Smooth muscle cell (in vitro differentiated cells): ENCODE measurements around the gene UST. TPM values are rescaled to one million over a fixed set of nuclear protein-coding genes. Genes with fewer than 3 reads are reported as not detected.

Experiments
- DNase-seq: peaks from one replicate; lab custom pipeline; 2025; ENCODE audit not compliant: unreplicated experiment; lab: John Stamatoyannopoulos, UW
- H2AFZ ChIP-seq: fragments of 200-600 bp; sonication (generic); 2 replicates; pipeline ENCODE4 v1.6.0; 2016; ENCODE audit warnings: antibody characterized with exemption, low read depth, mild to moderate bottlenecking
- H3F3A ChIP-seq: fragments of 200-600 bp; sonication (generic); 2 replicates; pipeline ENCODE4 v1.6.0; 2017; ENCODE audit warnings: antibody characterized with exemption, low read depth
- H3K27ac ChIP-seq: fragments of 200-600 bp; sonication (generic); 2 replicates; pipeline ENCODE4 v1.5.1; 2016; ENCODE audit warnings: low read depth, mild to moderate bottlenecking
- H3K27me3 ChIP-seq: fragments of 200-600 bp; sonication (generic); 2 replicates; pipeline ENCODE4 v1.6.1; 2016; ENCODE audit warnings: low read depth, mild to moderate bottlenecking
- H3K36me3 ChIP-seq: fragments of 200-600 bp; sonication (generic); 2 replicates; pipeline ENCODE4 v1.5.1; 2016; ENCODE audit warnings: low read depth
- H3K4me1 ChIP-seq: fragments of 200-600 bp; sonication (generic); 2 replicates; pipeline ENCODE4 v1.5.1; 2016; ENCODE audit warnings: low read depth
- H3K4me2 ChIP-seq: fragments of 200-600 bp; sonication (generic); 2 replicates; pipeline ENCODE4 v1.6.0; 2016; ENCODE audit warnings: mild to moderate bottlenecking
- H3K4me3 ChIP-seq: fragments of 200-600 bp; sonication (generic); 2 replicates; pipeline ENCODE4 v1.5.1; 2016; ENCODE audit warnings: mild to moderate bottlenecking
- H3K79me2 ChIP-seq: fragments of 200-600 bp; sonication (generic); 2 replicates; pipeline ENCODE4 v1.6.0; 2016; ENCODE audit warnings: low read depth, mild to moderate bottlenecking
- H3K9ac ChIP-seq: fragments of 200-600 bp; sonication (generic); 2 replicates; pipeline ENCODE4 v1.6.0; 2016; ENCODE audit warnings: low read depth
- H3K9me3 ChIP-seq: fragments of 200-600 bp; sonication (generic); replicated peaks from 2 replicates; pipeline ENCODE4 v1.5.1; 2016; ENCODE audit warnings: low read depth
- H4K20me1 ChIP-seq: fragments of 200-600 bp; sonication (generic); 2 replicates; pipeline ENCODE4 v1.6.0; 2016; ENCODE audit warnings: low read depth
- whole genome bisulfite sequencing: methylation state at CpG from one replicate; pipeline ENCODE4 v1.1.7; 2016; ENCODE audit warnings: low lambda C conversion rate; 5-methylcytosine and 5-hydroxymethylcytosine counted together
- polyA plus RNA-seq: library from polyadenylated mRNA; unstranded; fragments of >200 nt; fragmentation: Nextera tagmentation; extraction: Ambion mirVana; gene quantifications from 2 replicates; pipeline ENCODE4 v1.2.1, GENCODE V29; 2016
- total RNA-seq: library from RNA; depleted of rRNA; stranded (reverse); fragments of >200 nt; gene quantifications from 2 replicates; pipeline ENCODE4 v1.2.3, GENCODE V29; 2014
- TF ChIP-seq, protein P1 (sequence below): fragments of 200-600 bp; sonication (generic); IDR thresholded peaks from 2 replicates; pipeline ENCODE4 v1.5.1; 2017; ENCODE audit warnings: borderline replicate concordance, mild to moderate bottlenecking, antibody characterized with exemption; ENCODE audit not compliant: insufficient read depth, poor library complexity, severe bottlenecking

Gene UST
- total and polyA plus RNA-seq, 2 experiments from 2014 or later = 16.1 to 19.5 TPM

DNA sequence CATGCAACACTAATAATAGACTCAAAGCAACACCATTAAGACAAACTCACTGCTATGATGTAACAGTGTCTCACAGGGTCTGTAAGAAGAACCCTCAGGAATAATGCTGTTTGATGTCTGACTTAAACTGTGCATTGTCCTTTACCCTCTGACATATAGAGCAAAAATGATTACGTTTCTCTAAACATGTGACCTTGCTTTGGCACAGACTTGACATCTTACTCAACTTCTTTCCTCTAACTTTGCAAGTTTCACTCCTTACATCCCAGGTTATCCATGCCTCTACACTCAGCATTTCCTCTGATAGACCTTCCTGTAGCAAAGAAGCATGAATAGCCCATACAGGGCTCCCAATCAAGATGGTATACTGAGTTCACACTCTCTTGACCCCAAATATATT, 252.7 kb downstream of the UST start:
- TF ChIP-seq, protein P1, sequence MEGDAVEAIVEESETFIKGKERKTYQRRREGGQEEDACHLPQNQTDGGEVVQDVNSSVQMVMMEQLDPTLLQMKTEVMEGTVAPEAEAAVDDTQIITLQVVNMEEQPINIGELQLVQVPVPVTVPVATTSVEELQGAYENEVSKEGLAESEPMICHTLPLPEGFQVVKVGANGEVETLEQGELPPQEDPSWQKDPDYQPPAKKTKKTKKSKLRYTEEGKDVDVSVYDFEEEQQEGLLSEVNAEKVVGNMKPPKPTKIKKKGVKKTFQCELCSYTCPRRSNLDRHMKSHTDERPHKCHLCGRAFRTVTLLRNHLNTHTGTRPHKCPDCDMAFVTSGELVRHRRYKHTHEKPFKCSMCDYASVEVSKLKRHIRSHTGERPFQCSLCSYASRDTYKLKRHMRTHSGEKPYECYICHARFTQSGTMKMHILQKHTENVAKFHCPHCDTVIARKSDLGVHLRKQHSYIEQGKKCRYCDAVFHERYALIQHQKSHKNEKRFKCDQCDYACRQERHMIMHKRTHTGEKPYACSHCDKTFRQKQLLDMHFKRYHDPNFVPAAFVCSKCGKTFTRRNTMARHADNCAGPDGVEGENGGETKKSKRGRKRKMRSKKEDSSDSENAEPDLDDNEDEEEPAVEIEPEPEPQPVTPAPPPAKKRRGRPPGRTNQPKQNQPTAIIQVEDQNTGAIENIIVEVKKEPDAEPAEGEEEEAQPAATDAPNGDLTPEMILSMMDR = no peak
- DNase-seq = no peak
- 45% methylated on average over 1 of the region's 1 CpG for WGBS
- Histone ChIP-seq H3K9me3 (peaks cover 10% of the 10 kb centered on the region), H3K9ac (no peak overlapping the region), H3K4me1 (no peaks in the 10 kb centered on the region), H3F3A (peaks cover 21% of the 10 kb centered on the region), H3K27ac (peak overlapping the region; percentile 44), H3K27me3 (no peaks in the 10 kb centered on the region), H3K36me3 (peaks cover 7% of the 10 kb centered on the region), H2AFZ (no peak overlapping the region), H3K4me2 (peak overlapping the region; percentile 14), H3K4me3 (no peak overlapping the region), H4K20me1 (peaks cover 19% of the 10 kb centered on the region), H3K79me2 (no peaks in the 10 kb centered on the region)

DNA sequence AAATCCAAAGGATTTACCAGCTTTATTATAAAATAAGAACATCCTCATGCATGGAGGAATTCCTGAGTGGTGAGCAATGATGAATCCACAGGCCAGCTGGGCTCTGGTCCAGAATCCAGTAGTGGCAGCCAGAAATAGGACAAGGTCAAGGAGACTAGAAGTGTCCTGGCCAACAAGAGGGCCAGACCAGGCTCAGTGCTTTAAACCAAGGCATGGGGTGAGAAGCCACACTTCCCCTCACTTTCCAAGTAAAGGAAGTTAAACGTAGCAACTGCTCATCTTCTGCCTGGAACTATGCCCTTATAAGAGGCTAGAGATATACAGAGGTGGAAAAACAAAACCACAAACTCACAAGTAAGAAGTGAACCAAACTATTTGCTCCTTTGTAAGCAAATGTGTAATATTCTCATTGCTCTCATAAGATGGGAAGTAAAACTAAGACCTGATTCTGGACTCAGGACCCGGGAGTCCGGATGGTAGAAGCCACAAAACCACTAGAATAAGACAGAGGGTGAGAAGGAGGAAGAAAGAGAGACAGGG, 253.2 kb downstream of the UST start:
- H3K36me3 ChIP-seq = peaks cover 7% of the 10 kb centered on the region
- H2AFZ ChIP-seq = no peak overlapping the region
- H3K9me3 ChIP-seq = peaks cover 10% of the 10 kb centered on the region
- no peak overlapping the region for H3K9ac ChIP-seq
- H3K27me3 ChIP-seq = no peaks in the 10 kb centered on the region
- peak overlapping the region; percentile 44 for H3K27ac ChIP-seq
- H3K4me3 ChIP-seq = no peak overlapping the region
- no peaks in the 10 kb centered on the region for H3K4me1 ChIP-seq
- TF ChIP-seq, protein P1 = no peak
- no peak for DNase-seq
- peaks cover 21% of the 10 kb centered on the region for H3F3A ChIP-seq
- H3K4me2 ChIP-seq = peak overlapping the region; percentile 14
- H4K20me1 ChIP-seq = peaks cover 19% of the 10 kb centered on the region
- H3K79me2 ChIP-seq = no peaks in the 10 kb centered on the region
- WGBS = 67% methylated on average over 3 of the region's 3 CpGs

DNA sequence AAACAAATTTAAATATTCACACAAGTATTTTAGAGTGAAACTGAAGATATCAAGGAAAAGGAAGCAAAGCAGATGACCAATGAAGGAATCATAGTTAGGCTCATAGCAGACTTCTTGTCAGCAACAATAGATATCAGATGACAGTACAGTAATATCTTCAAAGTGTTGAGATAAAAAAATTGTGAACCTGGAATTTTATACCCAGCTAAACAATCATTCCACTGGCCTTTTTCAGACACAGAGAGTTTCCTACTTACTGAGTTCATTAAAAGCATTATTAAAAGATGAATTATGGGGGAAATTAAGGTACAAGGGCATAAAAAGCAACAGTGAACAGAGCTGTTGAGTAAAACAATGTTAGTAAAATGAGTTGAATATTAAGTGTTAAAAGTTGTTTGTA, 254.6 kb downstream of the UST start:
- Histone ChIP-seq H3F3A (peaks cover 21% of the 10 kb centered on the region), H3K9ac (no peak overlapping the region), H3K4me3 (no peak overlapping the region), H3K27ac (no peak overlapping the region), H3K4me2 (no peak overlapping the region), H4K20me1 (peaks cover 16% of the 10 kb centered on the region), H3K9me3 (peaks cover 10% of the 10 kb centered on the region), H3K79me2 (no peaks in the 10 kb centered on the region), H3K36me3 (peaks cover 7% of the 10 kb centered on the region), H2AFZ (no peak overlapping the region), H3K4me1 (no peaks in the 10 kb centered on the region), H3K27me3 (no peaks in the 10 kb centered on the region)
- no peak for DNase-seq
- TF ChIP-seq, protein P1 = no peak

DNA sequence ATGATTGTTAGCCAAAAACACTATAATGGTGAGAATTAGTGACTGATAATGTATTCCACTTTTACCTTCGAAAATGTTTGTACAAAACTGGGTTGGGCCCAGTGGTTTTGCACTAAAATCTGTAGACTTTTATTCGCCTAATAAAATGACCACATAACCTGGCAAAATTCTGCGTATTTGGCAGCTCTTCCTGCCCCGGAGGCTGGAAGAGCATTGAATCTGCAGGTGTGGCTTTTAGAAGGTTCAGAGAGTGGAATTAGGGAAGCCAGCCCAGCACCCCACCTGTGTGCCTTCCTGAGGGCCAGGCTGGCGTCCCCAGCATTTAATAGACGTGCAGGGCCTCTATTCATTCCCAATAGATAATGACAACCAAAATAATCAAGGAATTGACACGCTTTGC, 256.7 kb downstream of the UST start:
- Histone ChIP-seq H3K9ac (no peak overlapping the region), H3K79me2 (no peaks in the 10 kb centered on the region), H3K36me3 (peaks cover 7% of the 10 kb centered on the region), H3K27ac (no peak overlapping the region), H4K20me1 (no peaks in the 10 kb centered on the region), H2AFZ (no peak overlapping the region), H3K27me3 (no peaks in the 10 kb centered on the region), H3F3A (peaks cover 12% of the 10 kb centered on the region), H3K4me1 (no peaks in the 10 kb centered on the region), H3K4me3 (no peak overlapping the region), H3K9me3 (peaks cover 10% of the 10 kb centered on the region), H3K4me2 (no peak overlapping the region)
- DNase-seq = no peak
- WGBS = 96% methylated on average over 7 of the region's 7 CpGs
- TF ChIP-seq, protein P1 = no peak
